ENCODE measurements around the gene ZBTB47.

ZBTB47 gene

DNA sequence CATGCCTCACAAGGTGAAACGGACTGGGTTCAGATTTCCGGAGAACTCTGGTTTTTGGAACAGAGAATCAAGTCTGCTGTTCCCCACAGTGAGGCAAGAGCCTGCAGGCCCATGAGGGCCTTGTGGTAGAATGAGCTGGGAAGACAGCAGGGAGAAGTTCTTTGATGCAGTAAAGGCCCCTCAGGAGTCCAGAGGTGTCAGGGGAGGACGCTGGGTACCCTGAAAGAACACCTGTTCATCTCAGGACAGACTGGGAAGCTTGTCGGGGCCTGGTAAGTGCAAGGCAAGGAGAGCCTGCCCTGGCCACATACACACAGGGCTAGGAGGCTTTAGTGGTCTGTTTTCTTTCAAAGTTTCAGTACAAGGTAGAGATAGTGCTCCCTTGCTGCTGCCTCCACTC, 3.7 kb upstream of the ZBTB47 start:
- H3K4me3 ChIP-seq (ENCODE audit: low read depth, low read length): no peak overlapping the region
- ChIA-PET POLR2A (no interaction called here), CTCF (interaction anchor here (0.6 to 3.0 kb wide), 4 partner anchors 12 to 95 kb away, joined by 3 to 11 read pairs (median 6); no protein-coding TSS in a partner anchor)
- TF ChIP-seq, protein P1, sequence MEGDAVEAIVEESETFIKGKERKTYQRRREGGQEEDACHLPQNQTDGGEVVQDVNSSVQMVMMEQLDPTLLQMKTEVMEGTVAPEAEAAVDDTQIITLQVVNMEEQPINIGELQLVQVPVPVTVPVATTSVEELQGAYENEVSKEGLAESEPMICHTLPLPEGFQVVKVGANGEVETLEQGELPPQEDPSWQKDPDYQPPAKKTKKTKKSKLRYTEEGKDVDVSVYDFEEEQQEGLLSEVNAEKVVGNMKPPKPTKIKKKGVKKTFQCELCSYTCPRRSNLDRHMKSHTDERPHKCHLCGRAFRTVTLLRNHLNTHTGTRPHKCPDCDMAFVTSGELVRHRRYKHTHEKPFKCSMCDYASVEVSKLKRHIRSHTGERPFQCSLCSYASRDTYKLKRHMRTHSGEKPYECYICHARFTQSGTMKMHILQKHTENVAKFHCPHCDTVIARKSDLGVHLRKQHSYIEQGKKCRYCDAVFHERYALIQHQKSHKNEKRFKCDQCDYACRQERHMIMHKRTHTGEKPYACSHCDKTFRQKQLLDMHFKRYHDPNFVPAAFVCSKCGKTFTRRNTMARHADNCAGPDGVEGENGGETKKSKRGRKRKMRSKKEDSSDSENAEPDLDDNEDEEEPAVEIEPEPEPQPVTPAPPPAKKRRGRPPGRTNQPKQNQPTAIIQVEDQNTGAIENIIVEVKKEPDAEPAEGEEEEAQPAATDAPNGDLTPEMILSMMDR (IDR thresholded peaks at IDR 0.05; ENCODE audit: insufficient read depth, low read length, missing control alignments): no peak
- no peak for DNase-seq (ENCODE audit: low read depth, low spot score)

DNA sequence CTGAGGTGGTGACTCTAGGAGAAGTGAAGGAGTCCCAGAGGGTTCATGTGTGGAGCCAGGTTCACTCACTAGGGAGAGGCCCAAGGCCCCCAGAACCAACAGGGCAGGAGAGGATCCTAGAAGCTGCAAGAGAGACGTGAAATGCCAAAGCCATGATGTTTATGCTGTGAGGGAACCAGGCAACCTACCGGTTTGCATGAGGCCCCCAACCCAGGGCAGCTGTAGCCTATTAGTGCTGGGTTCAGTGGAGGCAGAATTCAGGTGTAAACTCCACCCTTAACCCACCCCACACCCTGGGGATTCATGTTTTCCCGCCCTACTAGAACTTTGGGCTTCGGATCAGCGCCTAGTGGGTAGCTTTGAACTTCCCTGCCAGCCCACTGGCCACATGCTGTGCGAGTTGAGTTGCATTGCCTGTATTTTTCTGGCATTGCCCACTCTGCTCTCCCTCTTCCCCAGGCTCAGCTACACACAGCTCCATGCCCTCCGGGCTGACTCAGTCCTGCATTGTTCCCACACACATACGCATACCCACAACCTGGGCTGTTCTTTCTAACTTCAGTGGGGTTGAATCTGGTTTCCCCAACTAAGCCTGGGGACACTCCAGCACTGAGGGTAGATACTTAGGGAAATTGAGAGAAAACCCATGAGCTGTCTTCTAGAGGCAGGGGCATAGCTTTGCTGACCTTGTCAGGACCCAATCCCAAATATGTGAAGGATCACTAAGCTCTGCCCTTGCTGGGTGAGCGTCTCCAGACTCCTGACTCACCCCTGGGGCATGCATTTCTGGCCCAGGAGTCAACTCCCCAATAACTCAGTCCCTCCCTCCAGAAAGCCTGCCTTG, 2.0 kb upstream of the ZBTB47 start:
- H3K4me3 ChIP-seq (ENCODE audit: low read depth, low read length): peak overlapping the region; percentile 9
- DNase-seq (ENCODE audit: low read depth, low spot score): peak; percentile 19
- ChIA-PET POLR2A (interaction anchor here (0.6 to 2.8 kb wide), 6 partner anchors 10 to 94 kb away, joined by 3 to 15 read pairs (median 4); partner anchors contain the start of gene NKTR), CTCF (interaction anchor here (1.0 to 3.3 kb wide), 10 partner anchors 9 to 422 kb away, joined by 3 to 36 read pairs (median 5); no protein-coding TSS in a partner anchor)
- TF ChIP-seq, protein P1 (IDR thresholded peaks at IDR 0.05; ENCODE audit: insufficient read depth, low read length, missing control alignments): no peak

DNA sequence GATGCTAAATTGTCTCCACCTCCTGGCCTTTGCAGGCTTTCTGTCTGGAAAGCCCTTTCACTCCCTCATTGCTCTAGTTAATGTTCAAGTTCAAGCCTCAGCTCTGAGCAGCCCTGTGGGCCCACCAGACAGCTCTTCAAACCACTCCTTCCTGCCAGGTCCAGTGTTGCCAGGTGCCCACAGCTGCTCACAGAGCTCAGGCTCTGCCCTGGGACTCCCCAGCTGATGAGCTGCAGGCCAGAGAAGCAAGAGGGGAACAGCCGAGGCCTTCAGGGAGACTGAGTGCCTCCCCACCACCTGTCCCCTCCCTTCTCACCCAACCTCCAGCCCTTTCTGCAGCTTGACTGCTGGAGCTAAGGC, 1.3 kb upstream of the ZBTB47 start:
- POLR2A ChIA-PET: interaction anchor here (0.6 to 2.8 kb wide), 5 partner anchors 9 to 94 kb away, joined by 3 to 15 read pairs (median 4); partner anchors contain the start of gene NKTR
- H3K4me3 ChIP-seq (ENCODE audit: low read depth, low read length): peak overlapping the region; percentile 78
- DNase-seq (ENCODE audit: low read depth, low spot score): no peak
- CTCF ChIA-PET: interaction anchor here (1.0 to 3.3 kb wide), 9 partner anchors 10 to 96 kb away, joined by 3 to 36 read pairs (median 6); no protein-coding TSS in a partner anchor
- TF ChIP-seq, protein P1 (IDR thresholded peaks at IDR 0.05; ENCODE audit: insufficient read depth, low read length, missing control alignments): no peak

DNA sequence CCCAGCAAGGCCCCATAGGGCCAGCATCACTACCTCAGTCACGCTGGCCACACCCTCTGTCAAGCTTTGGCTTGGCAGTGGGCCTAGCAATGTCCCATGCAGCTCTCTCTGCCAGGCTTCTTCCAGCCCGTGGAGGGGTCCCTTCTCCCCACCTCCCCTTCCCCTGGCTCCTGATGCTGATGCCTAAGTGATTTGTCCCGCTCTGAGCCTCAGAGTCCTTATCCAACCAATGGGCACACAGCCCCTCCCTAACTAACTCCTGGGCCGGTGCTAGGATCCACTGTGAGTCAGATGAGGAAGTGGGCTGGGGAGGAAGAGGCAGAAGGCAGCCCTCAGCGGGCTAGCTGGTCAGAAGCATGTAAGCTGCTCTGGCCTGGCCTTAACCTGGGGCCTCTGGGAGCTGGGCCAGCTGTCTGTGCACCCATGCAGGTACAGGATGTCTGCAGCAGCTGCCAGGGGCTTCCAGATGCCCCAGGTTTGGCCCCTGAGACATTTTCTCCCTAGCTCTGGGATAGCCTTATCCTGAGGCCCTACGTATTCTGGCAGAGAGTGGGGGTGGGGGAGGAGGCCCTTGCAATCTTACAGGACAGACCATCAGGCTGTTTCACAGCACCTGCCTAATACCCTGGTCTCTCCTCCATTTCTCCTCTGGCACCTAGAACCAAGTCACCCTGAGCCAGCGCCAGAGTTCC, 740 bp upstream of the ZBTB47 start:
- peak; percentile 21 for DNase-seq (ENCODE audit: low read depth, low spot score)
- CTCF ChIA-PET: interaction anchor here (1.1 to 3.3 kb wide), 8 partner anchors 10 to 95 kb away, joined by 3 to 36 read pairs (median 8); no protein-coding TSS in a partner anchor
- TF ChIP-seq, protein P1 (IDR thresholded peaks at IDR 0.05; ENCODE audit: insufficient read depth, low read length, missing control alignments): no peak
- POLR2A ChIA-PET: interaction anchor here (0.9 to 2.8 kb wide), 4 partner anchors 8 to 93 kb away, joined by 3 to 15 read pairs (median 7); partner anchors contain the start of gene NKTR
- H3K4me3 ChIP-seq (ENCODE audit: low read depth, low read length): peak overlapping the region; percentile 78

DNA sequence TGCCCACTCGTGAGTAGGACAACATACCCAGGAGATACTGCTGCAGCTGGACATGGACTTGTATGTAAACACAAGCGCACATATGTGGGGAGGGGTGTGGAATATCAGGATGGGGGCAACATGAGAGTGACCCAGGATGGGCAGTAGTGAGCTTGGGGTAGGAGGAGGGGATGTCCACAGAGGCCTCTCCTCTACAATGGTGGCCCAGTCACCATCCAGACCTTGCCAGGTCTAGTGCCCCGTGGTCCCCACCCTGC, 266 bp upstream of the ZBTB47 start:
- POLR2A ChIA-PET: interaction anchor here (1.9 to 2.8 kb wide), 2 partner anchors 8 to 52 kb away, joined by 10 to 15 read pairs; partner anchors contain the start of gene NKTR
- TF ChIP-seq, protein P1 (IDR thresholded peaks at IDR 0.05; ENCODE audit: insufficient read depth, low read length, missing control alignments): no peak
- peak overlapping the region; percentile 78 for H3K4me3 ChIP-seq (ENCODE audit: low read depth, low read length)
- CTCF ChIA-PET: interaction anchor here (1.2 to 3.3 kb wide), 2 partner anchors 91 to 95 kb away, joined by 3 to 36 read pairs; no protein-coding TSS in a partner anchor
- DNase-seq (ENCODE audit: low read depth, low spot score): no peak

Data from AG04449 (cell line).